COLO829 (cell line): ENCODE results near the gene FETUB.

Source experiments
- DNase-seq: peaks from one replicate; pipeline ENCODE4 v3.0.0; 2012; ENCODE audit warnings: low spot score

The FETUB gene

DNA sequence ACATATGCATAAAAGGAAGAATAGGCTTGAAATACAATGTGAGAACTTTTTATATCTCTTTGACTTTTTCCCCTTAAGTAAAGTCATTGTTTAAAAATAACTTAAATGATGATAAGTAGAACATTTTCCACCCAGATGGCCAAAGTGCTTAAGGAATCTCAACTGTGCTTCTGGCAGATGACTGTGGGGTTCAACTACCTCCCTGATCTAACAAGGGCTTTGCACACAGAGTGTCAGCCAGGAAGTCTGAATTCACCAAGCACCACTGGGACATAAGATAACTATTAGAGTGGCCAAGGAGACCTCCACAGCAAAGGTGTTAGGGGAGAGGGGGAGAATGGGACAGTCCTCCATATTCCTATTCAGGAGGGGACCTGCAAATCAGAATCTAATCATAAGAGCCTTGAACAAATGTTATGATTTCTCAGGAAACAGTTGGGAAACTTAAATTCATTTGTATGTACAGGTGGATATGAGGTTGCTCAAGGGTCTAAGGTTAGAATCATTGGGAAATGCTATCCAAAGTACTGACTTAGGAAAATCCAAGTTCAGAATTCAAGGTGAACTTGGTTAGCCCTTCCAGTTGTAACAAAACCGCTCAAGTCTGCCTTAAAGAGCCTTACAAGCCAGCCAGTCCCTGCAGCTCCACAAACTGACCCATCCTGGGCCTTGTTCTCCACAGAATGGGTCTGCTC, at the start of gene FETUB:
Gene FETUB, plus strand, starts transcription at position 622 of the 695 bp plus-strand sequence. Its CDS starts 62 bp downstream, at position 684.
- DNase-seq, result no peak

DNA sequence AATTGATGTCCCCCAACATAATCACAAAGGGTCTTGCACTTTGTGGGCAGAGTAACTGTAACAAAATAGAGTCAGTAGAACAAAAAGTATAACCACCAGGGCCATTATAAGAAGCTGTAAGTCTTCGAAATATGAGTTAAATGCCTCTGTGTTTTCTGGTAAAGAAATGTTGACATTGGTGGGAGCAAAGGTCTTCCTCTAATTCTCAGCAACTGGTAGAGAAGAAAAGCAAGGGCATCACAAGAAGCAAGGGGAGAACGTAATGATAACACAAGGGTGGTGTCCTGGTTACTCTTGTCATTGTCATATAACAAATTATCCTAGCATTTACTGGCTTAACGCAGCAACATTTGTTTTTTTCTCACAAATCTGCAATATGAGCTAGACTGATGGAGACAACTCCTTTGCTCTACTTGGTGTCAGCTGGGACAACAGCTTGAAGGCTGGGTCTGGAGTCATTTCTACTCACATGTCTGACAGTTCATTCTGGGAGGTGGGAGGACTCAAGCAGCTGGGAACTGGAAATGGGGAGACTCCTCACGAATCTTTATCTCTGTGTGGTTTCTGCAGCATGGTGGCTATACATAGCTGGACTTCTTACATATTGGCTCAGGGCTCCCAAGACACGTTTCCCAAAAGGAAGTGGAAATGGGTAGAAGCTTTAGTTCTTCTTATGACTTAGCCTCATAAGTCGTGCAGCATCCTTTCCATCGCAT, 49.5 kb upstream of the FETUB start:
- DNase-seq, result no peak

DNA sequence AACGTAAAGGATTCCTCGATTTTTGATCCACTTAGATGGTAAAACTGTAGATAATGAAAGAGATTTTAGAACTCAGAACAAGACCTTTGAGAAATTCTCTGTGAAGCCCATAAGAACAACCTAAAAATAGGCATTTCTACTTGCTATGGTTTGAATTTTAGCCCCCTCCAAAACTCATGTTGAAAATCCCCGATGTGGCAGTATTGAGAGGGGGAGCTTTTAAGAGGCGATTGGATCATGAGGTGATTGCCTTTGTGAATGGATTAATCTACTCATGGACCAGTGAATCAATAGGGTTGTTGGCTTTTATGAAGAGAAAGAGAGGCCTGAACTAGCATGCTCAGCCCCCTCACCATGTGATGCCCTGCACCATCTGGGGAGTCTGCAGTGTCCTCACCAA, 47.5 kb upstream of the FETUB start:
- no peak for DNase-seq

- no peak for DNase-seq
Observed at GRCh38 chr3:186593862-186594261, 46.3 kb upstream of the FETUB start.

DNA sequence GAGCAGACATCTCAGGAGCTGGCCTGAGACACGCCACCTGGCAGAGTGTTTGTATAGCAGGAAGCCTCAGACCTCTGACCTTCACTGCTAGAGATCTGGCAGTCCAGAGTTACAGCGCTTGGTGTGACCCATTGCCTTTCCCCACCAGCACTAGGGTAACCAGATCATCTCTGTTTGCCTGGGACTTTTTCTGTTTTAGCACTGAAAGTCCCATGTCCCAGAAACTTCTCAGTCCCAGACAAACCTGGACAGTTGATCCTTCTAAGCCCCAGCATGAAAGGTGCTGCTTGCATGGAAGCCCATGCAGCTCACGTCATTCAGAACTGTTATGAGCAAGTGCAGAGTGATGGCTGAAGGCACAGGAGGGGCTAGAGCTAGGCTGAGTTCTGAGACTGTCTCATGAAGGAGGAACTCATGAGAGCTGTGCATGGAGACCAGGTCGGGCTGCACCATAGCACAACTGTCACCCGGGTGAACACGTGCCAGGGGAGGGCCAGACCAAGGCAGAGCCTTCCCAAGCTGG, 45.5 kb upstream of the FETUB start:
- no peak for DNase-seq

- DNase-seq, result no peak
Observed at GRCh38 chr3:186596568-186597287, 43.5 kb upstream of the FETUB start.

DNA sequence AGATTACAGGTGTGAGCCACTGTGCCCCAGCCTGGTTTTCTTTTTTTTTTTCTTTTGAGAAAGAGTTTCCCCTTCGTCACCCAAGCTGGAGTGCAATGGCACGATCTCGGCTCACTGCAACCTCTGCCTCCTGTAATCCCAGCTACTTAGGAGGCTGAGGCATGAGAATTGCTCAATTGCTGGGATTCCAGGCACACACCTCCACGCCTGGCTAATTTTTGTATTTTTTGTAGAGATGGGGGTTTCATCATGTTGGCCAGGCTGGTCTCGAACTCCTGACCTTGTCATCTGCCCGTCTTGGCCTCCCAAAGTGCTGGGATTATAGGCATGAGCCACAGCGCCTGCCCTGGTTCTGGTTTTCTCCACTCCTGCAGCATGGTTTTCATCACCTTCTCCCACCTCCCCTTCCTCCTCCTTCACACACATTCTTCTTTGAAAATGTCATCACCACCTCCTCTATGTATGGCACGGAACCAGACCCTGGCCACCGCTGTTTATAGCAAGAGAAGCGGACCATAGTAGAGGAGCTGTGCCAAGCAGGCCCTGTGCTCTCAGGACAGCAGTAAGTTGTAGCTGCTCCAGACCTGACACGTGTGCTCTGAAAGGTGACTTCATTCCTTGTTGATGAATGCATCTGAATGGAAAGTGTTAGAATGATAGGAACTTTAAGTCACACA, 42.0 kb upstream of the FETUB start:
- DNase-seq, result no peak

DNA sequence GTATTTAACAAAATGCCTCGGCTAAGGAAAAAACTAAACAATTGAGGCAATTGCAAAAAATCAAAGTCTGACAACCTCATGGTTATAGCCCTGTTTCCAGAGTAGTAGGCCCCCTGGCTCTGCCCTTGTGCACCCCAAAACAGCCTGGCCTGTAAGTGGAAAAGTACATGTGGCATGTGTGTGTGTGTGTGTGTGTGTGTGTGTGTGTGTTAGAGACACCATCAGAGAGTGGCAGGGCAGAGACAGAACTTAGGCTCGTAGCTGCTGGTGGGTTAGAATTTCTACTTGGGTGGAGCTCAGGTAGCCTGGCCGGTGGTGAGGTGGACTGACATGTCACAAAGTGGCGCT, 41.4 kb upstream of the FETUB start:
- no peak for DNase-seq

- DNase-seq, result no peak
Observed at GRCh38 chr3:186599142-186599784, 40.9 kb upstream of the FETUB start.

DNA sequence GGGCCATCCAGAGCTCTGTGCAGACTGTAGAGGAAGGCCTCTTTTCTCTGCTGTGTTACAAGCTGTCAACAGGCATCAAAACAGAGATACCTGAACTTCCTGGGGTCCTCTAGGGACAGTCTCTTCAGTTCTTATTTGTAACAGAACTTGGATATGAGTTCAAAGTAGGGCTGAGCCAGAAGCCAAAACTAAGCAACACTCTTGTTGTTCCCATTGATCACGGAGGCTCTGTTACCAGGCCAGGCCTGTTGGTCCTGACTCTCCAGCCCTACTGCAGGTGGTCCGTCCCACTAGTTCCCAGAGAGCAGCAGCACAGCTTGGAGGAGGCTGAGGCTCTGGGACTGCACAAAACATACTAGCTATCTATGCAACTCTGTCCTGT, 40.4 kb upstream of the FETUB start:
- DNase-seq, result no peak

GRCh38 chr3:186600896-186601295, 39.3 kb upstream of the FETUB start:
- DNase-seq, result no peak

- no peak for DNase-seq
Observed at GRCh38 chr3:186603159-186603558, 37.0 kb upstream of the FETUB start.

- no peak for DNase-seq
Observed at GRCh38 chr3:186605078-186605477, 35.1 kb upstream of the FETUB start.

DNA sequence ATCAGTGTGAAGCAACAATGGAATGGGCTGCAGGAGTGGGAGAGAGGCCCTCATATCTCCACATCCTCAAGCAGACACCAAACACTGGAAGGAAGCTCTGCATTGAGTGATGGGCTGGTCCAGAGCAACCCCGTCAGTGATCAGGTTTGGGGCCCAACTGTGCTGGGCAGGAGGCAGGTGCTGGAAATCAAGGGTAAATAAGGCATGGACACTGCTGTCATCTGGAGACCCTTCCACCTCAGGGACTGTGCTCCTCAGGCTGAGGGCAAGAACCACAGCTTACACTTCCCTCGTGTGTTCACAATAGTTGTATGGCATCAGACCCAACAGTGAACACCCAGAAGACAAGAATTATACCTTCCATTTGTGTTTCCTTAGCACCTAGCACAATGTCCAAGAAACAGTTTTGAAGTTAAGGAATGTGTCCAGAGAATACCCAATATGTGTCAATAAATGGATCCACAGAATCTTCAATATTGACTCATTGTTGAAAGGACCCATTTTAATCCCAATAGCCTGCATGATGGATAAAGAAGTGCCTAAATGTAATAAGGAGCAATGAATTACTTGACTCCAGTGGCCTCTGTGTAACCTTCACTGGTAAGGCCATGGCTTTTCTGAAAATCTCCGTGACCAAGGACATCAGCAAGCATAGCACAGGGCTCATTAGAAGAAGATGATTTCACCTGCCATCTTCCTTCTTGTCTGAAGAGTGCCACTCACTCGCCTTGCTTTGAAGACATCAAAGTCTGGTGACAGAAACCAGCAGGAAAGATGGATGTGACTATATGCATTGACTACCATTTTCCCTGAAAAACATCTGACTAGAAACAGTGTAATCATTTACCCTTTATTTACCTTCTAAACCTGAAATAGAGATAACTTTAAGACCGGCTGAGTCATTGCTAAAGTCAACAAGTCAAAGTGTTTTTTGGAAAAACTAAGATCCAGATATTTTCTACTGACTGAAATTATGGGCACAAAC, 34.3 kb upstream of the FETUB start:
- DNase-seq, result no peak

DNA sequence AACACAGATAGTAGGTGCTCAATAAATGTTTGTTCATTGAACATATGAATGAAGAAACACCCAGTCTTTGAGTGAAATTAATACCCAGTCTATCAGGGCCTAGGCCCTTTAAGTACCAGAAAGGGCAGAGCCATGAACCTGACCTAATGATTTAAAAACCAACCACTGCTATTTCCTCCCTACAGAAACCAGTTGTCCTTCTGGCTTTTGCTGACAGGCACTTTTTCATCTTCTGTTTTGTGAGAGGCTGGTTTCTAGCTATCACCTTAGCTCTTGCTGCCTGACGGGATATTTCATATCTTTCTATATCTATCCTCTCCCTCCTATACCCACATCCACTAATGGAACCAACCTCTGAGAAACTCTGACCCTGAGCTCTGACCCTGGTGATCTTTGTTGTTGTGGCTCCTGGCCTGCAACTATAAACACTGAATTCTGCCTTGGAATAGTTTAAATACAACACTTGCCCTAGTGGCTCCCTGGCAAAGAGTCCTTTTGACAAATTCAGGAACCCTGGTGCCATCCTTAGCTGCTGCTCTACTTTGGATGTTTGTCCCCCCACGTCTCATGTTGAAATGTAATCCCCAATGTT, 31.5 kb upstream of the FETUB start:
- no peak for DNase-seq

DNA sequence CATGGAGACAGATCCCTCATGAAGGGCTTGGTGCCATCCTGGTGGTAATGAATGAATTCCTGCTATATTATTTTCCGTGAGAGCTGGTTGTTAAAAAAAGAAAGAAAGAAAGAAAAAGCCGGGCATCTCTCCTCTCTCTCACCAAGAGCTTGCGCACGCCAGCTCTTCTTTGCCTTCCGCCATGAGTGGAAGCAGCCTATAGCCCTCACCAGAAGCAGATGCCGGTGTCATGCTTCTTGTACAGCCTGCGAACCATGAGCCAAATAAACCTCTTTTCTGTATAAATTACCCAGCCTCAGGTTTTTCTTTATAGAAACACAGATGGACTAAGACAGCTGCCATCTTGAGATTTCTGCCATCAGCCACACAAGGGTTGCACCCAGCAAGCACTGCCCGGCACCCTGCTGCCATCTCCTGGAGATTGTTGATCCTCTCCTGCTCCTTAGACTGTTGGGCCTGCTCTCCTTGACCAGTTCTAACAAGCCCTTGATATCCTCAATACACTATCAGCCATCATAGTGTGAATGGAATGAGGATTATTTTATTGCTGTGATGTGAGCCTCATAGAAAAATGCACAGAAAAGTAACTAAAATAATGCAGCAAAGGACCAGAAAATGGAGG, 30.8 kb upstream of the FETUB start:
- DNase-seq, result no peak

GRCh38 chr3:186612065-186612464, 28.1 kb upstream of the FETUB start:
- no peak for DNase-seq

GRCh38 chr3:186612721-186613636, 27.2 kb upstream of the FETUB start, which contains the start of gene AHSG:
Gene AHSG (plus strand): TSS chr3:186613060. CDS start chr3:186613142, 82 bp downstream.
- DNase-seq, result no peak
